MCF 10A (cell line): Measurements from ENCODE around the gene CRYGS. TPM values are rescaled to one million over a fixed set of nuclear protein-coding genes. Genes with fewer than 3 reads are reported as not detected.
"Not testable (repeated sequence)": the region's sequence is repeated elsewhere in the genome, so short reads cannot be mapped to it uniquely, and the experiment has no call there.

Source experiments
- BruUV-seq: library from RNA; stranded (reverse); fragments of 400-500 nt; replicated peaks from 2 replicates; lab custom pipeline; 2021; lab: Mats Ljungman, UMichigan
- CTCF ChIA-PET: fragments of 300-600 bp; sonication (Branson Sonifier 250); formaldehyde crosslinking; extraction: SDS; loops from one replicate; lab custom pipeline; 2021; ENCODE audit warnings: antibody characterized with exemption, inconsistent platforms; lab: Yijun Ruan, JAX
- POLR2A ChIA-PET: fragments of 300-600, 350-650 bp; sonication (Branson Sonifier 250); formaldehyde crosslinking; extraction: SDS; loops from one replicate; lab custom pipeline; 2020; ENCODE audit warnings: antibody characterized with exemption, inconsistent platforms; lab: Yijun Ruan, JAX
- DNase-seq: peaks from one replicate; pipeline ENCODE4 v3.0.0-alpha.2; 2018; ENCODE audit not compliant: unreplicated experiment
- H3K27ac Mint-ChIP-seq: one replicate; pipeline ENCODE4 v1.8.0; 2022; ENCODE audit warnings: mild to moderate bottlenecking, low read depth, mixed read lengths; ENCODE audit not compliant: unreplicated experiment
- H3K27me3 Mint-ChIP-seq: one replicate; pipeline ENCODE4 v1.8.0; 2022; ENCODE audit warnings: mixed read lengths; ENCODE audit not compliant: insufficient read depth, unreplicated experiment
- H3K36me3 Mint-ChIP-seq: one replicate; pipeline ENCODE4 v1.8.0; 2022; ENCODE audit warnings: mild to moderate bottlenecking, moderate library complexity, mixed read lengths; ENCODE audit not compliant: insufficient read depth, unreplicated experiment
- H3K4me1 Mint-ChIP-seq: one replicate; pipeline ENCODE4 v1.8.0; 2022; ENCODE audit warnings: mixed read lengths; ENCODE audit not compliant: insufficient read depth, unreplicated experiment
- H3K4me3 Mint-ChIP-seq: one replicate; pipeline ENCODE4 v1.8.0; 2022; ENCODE audit warnings: mild to moderate bottlenecking, moderate library complexity, mixed read lengths; ENCODE audit not compliant: unreplicated experiment
- H3K9me3 Mint-ChIP-seq: one replicate; pipeline ENCODE4 v1.8.0; 2022; ENCODE audit warnings: mixed read lengths; ENCODE audit not compliant: unreplicated experiment
- CTCF ChIP-seq: fragments of 200-600 bp; IDR thresholded peaks from one replicate; pipeline ENCODE4 v1.8.0; 2022; ENCODE audit warnings: antibody characterized with exemption, mild to moderate bottlenecking; ENCODE audit not compliant: unreplicated experiment
- intact Hi-C: fragments of 100-400 bp; cut with micrococcal nuclease; formaldehyde crosslinking; loops from 2 replicates; pipeline ENCODE4 v1.14.1; 2022
- total RNA-seq: library from RNA; stranded (reverse); gene quantifications from 2 replicates; pipeline ENCODE4 v1.2.3, GENCODE V29; 2022

Gene CRYGS
- total RNA-seq, 1 experiment from 2014 or later, result 4.0 TPM

DNA sequence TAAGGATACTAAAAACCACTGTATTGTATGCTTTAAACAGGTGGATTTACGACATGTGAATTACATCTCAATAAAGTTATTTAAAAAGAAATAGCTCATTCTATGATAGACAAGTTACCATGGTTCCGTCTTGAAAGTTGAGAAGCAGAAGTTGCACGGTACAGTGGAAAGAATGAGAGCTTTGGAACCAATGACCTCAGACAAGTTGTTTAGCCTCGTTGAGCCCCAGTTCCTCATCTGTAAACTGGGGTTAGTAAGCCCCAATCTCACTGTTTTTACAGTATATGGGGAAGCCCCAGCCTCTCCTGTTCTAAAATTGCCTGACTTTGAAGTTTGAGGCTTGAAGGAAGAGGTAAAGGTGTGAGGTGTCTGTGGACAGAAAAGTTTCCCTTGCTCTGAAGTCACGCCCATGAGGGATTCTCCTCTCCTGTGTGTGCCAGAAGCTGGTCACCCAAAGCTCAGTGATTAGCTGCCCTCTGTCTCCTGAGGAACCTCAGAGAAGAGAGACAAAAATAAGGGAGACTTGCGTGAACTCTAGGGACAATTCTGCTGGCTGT is 10.0 kb downstream of the CRYGS start:
- Mint-ChIP-seq H3K4me3 (no peak overlapping the region), H3K36me3 (no peaks in the 10 kb centered on the region), H3K4me1 (no peaks in the 10 kb centered on the region), H3K9me3 (no peaks in the 10 kb centered on the region), H3K27ac (no peak overlapping the region), H3K27me3 (no peaks in the 10 kb centered on the region)
- BruUV-seq, result no TSS peak
- DNase-seq, result no peak
- POLR2A ChIA-PET, result interaction anchor here (1.4 kb wide), 1 partner anchor 15 kb away, joined by 3 read pairs; no protein-coding TSS in a partner anchor
- CTCF ChIA-PET, result interaction anchor here (0.6 to 3.3 kb wide), 6 partner anchors 13 to 551 kb away, joined by 3 to 24 read pairs (median 4); no protein-coding TSS in a partner anchor
- no peak for TF ChIP-seq CTCF
- intact Hi-C loops, result no loop called here

DNA sequence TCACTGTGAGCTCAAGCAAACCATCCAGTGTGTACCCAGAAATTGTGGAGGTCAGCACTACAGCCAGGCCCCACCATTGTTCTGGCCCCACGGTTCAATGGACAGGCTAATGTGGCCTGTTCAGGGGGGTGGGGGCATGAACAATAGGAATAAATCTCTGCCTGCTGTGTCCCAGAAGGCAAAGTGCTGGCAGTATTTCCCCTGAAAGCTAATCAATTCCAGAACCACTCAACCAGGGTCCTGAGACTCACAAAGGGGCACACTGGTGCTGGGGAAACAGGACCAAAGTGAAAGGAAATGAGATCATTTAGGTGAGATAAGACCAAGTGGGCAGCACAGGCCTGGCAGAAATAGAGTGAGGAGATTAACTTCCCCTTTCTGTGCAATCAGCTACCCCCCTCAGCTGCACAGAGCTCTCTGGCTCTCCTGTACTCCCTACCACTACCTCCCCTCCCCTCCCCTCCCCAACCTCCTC is 11.5 kb downstream of the CRYGS start:
- Mint-ChIP-seq H3K27ac (no peak overlapping the region), H3K27me3 (no peaks in the 10 kb centered on the region), H3K4me1 (no peaks in the 10 kb centered on the region), H3K4me3 (no peak overlapping the region), H3K9me3 (no peaks in the 10 kb centered on the region), H3K36me3 (no peaks in the 10 kb centered on the region)
- intact Hi-C loops, result no loop called here
- ChIA-PET POLR2A (interaction anchor here (1.4 kb wide), 1 partner anchor 17 kb away, joined by 3 read pairs; no protein-coding TSS in a partner anchor), CTCF (interaction anchor here (0.9 kb wide), 1 partner anchor 13 kb away, joined by 3 read pairs; no protein-coding TSS in a partner anchor)
- TF ChIP-seq CTCF, result no peak
- no TSS peak for BruUV-seq
- DNase-seq, result no peak

- DNase-seq, H3K4me1 Mint-ChIP-seq, H3K27ac Mint-ChIP-seq, BruUV-seq, H3K9me3 Mint-ChIP-seq, H3K4me3 Mint-ChIP-seq, POLR2A ChIA-PET, intact Hi-C loops, H3K27me3 Mint-ChIP-seq, H3K36me3 Mint-ChIP-seq: not testable (repeated sequence)
- CTCF ChIA-PET, result interaction anchor here (0.6 kb wide), 1 partner anchor 8 kb away, joined by 4 read pairs; no protein-coding TSS in a partner anchor
Measured at GRCh38 chr3:186531694-186532093, 12.5 kb downstream of the CRYGS start.

DNA sequence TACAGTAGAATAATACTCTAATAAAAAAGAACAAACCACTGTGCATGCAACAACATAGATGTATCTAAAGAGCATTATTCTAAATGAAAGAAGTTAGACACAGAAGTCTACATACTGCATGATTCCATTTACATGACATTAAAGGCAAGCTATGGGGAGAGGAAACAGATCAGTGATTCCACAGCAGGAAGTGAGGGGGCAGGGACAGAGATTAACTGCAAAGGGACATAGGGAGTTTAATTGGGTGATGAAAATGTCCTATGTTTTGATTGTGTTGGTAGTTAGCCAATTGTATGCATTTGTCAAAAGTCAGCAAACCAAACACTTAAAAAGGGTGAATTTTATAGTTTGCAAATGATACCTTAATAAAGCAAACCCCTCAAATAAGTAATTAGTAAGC is 13.8 kb downstream of the CRYGS start:
- DNase-seq, result no peak
- H3K4me3 Mint-ChIP-seq, result no peak overlapping the region
- no peaks in the 10 kb centered on the region for H3K9me3 Mint-ChIP-seq
- intact Hi-C loops, result no loop called here
- BruUV-seq, result no TSS peak
- H3K4me1 Mint-ChIP-seq, result no peaks in the 10 kb centered on the region
- POLR2A ChIA-PET, result no interaction called here
- no peaks in the 10 kb centered on the region for H3K36me3 Mint-ChIP-seq
- CTCF ChIA-PET, result no interaction called here
- H3K27ac Mint-ChIP-seq, result no peak overlapping the region
- no peak for TF ChIP-seq CTCF
- H3K27me3 Mint-ChIP-seq, result peaks cover 12% of the 10 kb centered on the region
